Middle frontal gyrus (tissue), 1 donor: Measurements from ENCODE around the gene MED25.

Experiments used
- DNase-seq: peaks from one replicate; pipeline ENCODE4 v3.0.0-alpha.2; 2015; ENCODE audit warnings: low spot score; ENCODE audit errors: extremely low spot score

Gene MED25

DNA sequence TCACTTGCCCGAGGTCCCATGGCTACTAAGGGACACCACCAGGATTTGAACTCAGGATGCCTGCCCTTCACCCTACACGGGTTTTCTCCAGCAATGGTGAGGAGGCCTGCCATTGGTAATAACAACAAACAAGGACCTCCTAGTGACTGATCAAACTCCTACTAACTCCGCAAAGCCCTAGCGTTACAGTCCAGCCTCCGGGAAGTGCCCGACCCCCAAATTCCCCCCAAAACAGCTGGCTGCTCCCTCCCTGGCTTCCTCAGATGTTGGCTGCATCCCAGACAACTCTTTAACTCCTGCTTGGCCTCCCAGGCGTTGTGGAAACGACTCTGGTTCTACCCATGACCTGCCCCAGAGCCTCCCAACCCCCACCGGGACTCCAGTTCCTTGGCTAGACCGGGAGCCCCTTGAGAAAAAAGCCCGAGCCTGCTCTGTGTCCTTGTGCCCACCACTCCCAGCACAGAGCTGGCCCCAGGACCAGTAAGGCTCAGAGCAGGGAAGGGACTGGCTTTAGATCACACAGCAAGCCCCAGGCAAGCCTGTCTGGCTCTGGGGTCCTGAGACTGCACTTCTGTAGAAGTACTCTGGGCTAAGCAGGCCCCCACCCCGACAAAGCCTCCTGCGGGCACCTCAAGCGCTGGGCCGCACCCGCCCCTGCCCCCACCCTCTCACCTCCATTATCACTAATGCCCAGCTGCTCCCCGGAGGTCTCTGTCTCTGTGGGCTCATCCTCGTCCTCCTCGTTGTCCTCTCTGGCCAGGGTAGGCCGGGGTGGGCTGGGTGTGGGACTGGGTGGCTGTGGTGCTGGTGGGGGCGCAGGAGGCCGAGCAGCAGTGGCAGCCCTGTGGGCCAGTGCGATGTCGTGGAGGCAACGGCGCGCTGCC is 54.4 kb downstream of the MED25 start:
- no peak for DNase-seq

DNA sequence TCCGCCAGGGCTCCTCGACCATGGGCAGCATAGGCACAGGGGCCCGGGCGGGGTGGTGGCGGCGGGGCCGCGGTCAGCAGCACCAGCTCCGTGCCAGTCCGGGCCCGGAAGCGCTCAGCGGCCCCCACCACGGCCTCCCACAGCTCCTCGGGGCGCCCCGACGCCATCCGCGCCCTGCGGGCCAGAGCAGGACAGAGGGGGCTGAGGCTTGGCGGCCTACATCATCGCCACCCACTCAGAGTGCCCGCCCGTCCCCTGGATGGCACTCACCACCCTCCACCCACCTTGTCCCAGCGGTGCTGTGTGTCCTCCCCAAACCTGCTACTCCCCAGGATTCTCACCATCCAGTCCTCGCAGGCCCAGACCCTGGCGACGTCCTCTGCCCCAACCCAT is 55.0 kb downstream of the MED25 start:
- no peak for DNase-seq

DNA sequence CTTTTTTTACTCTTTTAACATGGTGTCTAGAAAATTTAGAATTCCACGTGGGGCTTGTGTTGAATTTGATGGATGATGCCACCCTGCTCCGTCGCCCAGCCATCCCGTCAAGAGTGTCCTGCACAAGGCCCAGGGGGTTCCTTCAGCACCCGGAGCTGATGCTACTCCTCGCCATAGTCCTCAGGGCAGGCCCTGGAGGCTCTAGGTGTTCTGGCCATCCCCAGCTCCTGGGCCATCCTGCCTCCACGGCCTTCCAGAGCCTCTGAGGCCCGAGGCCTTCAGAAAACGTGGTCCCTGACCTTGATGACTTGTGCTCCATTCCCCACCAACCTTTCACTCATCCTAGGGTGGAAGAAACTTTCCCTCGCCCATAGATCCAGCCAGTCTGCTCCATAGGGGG is 55.7 kb downstream of the MED25 start:
- DNase-seq: no peak

DNA sequence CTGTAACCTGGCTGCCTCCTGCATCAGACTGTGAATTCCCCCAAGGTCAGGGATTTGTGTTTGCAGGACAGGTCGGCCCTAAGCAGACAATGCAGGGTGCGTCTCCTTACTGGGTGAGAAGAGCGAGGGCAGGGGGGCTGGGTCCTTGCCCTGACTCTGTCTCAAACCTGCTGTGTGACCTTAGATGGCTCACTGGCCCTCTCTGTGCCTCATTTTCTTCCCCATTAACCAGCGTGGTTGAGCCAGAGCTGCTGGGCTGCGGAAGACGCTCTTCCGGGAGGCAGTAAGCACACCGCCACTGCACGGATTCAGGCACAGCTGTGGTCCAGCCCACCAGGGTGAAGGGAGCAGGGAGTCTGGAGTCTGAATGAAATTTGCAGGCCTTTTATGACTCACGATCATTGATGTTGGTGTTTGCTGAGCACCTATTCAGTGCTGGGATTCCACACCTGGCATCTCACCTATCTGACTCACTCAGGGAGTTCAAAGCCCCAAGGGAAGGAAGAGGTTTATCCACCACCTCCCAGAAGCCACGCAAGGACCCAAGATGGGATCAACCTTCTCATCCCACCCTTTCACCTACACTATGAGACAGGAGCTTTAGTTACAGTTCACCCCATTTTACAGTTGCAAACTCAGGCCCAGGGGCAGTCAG is 56.5 kb downstream of the MED25 start:
- no peak for DNase-seq

DNA sequence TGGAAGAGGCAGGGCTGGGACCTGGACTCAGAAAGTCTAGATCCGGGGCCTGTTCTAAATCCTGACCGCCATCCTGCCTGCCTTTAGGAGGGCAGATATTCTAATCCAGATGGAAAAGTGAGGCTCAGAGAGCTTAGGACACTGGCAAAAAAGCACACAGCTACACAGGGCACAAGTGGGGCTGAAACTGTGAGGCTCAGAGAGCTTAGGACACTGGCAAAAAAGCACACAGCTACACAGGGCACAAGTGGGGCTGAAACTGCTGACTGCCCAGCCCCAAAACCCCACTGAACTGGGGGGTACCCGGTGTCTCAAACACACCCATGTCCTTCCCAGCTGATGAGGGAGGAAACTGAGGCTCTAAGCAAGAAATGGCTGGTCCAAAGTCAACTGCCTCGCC is 57.1 kb downstream of the MED25 start:
- DNase-seq: no peak

DNA sequence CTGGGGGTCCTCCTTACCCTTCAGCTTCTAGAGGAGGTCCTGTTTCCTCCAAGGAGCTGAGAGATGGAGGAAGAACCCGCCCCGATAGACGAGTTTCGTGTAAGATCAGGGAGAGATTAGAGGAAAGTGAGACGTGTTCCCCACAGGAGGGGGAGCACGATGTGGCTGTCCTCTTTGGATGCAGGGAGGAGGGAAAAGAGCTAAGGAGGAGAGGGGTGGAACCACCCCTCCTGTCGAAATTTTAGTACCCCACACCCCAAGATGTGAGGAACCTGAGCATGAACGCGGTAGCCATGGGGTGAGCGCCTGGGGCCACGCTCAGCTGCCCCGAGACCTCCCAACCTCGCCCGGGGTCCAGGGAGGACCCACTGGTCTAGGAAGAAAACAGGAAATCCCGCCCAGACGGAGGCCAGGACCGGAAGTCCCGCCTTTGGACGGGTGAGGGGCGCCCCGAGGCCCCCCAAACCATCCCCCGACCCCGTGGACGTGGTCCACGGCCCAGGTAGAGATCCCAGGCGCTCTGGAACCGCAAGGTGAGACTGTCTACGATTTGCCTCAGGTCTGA is 57.9 kb downstream of the MED25 start:
- DNase-seq: peak; percentile 48

DNA sequence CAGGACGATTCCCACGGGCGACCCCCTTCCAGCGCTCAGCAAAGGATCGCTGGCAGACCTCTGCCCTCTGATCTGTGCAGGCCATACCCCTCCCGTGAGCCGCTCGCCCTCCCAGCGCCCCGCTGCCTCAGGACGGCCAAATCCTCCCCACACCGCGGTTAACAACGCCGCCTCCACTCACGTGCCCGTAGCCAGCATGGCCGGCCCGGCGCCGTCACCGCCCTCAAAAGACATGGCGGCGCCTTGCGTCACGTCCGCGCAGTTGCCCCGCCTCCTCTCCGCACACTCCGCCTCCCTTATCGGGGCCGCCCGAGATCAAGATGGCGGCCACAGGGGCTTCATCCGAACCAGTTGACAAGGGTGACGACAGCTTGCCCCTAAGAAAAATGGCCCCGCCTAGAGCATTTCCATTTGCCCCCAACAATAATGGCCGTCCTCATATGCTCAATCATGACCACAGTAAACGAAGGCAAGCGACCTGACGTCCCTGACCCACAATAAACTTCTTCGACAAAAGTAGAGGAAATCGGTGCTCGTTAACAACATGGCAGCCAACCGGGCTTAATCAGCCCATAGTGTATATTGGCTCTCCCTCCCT is 58.4 kb downstream of the MED25 start:
- peak; percentile 98 for DNase-seq

DNA sequence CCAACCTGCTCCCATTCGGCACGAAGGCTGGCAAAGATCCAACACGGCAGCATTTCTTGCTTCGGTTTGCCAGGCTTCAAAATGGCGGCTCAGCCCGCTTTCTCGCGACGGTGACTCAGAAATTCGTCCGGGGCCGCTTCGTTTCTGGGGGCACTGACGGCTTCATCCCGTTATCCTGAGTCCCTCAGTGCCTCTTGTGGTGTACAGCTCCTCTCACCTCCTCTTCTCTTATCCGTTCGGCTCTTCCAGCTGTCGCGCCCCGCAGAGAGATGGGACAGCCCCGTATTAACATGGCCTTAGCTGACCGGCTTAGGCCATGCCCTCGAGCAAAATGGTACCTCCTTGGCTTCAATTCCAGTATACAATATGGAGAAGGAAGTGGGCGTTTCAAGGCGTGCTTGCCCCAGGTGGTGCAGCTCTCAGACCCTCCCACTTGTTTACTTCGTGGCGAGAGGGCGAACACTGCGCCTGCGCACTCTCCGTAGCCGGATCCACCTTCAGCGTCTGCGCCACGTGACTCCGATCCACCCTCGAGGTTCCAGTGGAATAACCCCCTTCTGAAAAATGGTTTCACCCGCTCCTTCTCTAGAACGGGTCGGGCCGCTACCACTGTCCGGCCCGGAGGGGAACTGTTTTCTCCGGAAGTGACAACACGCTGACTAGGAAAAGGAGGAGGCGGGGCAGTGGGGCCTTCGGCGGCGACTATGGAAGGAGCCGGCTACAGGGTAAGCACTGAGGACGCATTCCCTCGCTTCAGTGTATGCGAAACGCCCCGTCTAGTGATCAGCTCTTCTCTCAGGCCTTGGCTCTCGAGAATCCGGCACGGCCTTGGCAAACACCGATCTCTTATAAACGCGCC is 59.2 kb downstream of the MED25 start, which contains the start of the genes AKT1S1 and TBC1D17:
TSS of gene AKT1S1 (minus strand) at position 336 of the 859 bp plus-strand sequence. CDS start 4,060 bp downstream, outside the sequence.
TSS of gene TBC1D17 (plus strand) at position 683 of the 859 bp plus-strand sequence. CDS start at position 705, 22 bp downstream.
- DNase-seq: peak; percentile 99

DNA sequence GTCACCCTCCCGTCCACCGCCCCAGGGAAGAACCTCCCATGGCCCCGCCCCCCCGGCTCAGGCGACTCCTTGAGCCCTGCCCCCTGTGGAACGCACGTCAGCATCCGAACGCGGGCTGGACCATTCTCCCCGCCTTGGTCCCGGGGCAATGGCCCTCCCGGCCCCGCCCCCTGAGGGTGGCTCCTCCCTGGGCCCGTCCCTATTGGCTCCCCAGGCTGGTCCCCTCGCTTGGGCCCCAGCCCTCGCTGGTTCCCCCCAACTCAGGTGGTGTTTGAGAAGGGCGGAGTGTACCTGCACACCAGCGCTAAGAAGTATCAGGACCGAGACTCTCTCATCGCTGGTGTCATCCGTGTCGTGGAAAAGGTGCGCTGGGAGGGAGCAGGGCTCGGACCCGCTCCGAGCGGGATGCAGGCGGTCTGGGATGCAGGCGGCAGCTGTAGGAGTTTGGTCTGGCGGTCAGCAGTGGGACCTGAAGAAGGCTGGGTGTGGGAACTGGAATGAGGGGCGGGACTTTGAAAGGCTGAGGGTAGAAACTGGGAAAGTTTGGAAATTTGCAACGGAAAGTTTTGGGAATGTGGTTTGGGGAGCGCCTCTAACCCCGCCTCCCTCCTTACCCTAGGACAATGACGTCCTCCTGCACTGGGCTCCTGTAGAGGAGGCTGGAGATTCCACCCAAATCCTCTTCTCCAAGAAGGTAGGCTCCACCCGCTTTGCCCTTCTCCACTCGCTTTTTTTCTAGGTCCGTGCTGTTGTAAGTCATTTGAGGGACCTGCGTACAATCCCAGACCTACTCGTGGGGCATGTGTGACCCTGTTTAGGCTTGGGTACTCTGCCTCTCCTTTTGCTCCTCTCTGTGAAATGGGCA is 60.0 kb downstream of the MED25 start:
- peak; percentile 83 for DNase-seq

DNA sequence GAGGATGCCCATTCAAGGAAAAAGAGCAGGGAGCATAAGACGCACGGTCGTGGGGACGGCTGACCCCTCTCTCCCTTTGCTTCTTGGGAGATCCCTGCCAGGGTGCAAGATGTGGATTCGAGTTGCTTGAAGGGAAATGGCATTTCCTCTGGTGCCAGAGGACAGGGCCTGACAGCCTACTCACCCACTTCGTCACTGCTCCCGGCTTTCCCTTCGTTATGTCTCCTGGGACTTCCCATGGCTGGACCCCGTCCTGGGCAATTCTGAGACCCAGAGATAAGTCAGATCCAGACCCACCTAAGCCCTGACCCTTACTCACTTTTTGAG is 60.6 kb downstream of the MED25 start:
- DNase-seq: no peak

DNA sequence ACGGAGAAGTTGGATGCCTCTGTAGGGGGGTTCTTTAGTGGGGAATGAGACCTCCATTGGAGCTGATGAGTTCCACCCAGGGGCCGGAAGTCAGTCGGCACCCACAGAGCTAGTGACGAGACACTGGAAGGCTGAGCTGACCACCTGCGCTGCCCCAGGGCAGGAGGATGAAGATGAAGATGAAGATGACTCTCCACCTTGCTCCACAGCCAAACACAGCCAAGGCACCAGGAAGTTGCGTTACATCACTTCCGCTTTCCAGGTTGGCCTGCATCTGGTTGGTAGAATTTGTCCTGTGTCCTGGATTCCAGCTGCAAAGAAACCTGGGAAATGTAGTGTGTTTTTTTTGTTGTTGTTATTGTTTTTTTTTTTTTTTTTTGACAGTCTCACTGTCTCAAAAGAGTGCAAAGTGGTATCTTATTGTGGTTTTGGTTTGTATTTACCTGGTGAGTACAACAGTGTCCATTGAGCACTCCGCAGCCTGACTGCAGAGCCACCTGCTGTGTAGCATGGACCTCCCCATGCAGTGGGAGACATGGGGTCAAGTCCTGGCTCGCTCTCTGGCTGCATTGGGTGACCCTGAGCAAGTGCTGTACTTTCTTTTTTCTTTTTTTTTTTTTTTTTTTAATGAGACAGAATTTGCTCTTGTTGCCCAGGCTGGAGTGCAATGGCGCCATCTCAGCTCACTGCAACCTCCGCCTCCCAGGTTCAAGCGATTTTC is 61.3 kb downstream of the MED25 start:
- DNase-seq: no peak

DNA sequence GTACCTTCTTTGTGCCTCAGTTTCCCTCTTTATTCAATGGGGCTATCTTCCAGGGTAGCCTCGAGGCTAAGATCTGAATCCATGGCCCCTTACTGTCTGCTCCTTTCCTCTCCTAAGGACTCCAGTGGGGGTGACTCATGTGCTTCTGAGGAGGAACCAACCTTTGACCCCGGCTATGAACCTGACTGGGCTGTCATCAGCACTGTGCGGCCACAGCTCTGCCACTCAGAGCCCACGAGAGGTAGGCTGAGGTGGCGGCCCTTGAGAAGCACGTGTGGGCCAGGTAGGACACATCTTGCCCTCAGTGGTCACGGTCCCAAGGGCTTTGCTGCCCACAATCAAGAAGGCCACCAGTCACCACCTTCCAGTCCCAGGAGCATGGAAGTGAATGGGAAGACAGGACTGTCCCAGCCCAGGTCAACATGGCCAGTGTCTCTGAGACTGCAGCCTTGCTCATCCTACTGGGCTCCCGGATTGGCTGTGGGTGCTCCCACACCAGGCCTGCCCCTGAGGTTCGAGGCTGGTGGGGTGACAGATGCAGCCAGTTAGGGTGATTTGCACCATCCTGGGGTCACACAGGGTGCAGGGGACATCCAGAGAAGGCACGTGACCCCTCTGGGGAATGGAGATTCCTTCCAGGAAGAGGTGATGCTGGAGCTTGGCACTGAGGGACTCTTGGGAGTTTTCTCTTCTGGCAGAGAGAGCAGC is 62.2 kb downstream of the MED25 start:
- DNase-seq: no peak

DNA sequence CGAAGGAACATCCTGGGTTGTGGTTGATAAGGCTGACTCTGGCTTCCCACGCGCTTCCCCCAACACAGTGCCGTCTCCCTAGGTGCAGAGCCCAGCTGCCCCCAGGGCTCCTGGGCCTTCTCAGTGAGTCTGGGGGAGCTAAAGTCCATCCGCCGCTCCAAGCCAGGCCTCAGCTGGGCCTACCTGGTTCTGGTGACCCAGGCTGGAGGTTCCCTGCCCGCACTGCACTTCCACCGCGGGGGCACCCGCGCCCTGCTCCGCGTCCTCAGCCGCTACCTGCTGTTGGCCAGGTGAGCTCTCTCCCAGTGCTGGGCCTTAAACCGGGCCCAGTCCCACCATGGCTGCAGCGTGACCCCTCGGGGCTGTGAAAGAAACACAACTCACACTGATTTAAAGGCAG is 63.1 kb downstream of the MED25 start:
- no peak for DNase-seq

DNA sequence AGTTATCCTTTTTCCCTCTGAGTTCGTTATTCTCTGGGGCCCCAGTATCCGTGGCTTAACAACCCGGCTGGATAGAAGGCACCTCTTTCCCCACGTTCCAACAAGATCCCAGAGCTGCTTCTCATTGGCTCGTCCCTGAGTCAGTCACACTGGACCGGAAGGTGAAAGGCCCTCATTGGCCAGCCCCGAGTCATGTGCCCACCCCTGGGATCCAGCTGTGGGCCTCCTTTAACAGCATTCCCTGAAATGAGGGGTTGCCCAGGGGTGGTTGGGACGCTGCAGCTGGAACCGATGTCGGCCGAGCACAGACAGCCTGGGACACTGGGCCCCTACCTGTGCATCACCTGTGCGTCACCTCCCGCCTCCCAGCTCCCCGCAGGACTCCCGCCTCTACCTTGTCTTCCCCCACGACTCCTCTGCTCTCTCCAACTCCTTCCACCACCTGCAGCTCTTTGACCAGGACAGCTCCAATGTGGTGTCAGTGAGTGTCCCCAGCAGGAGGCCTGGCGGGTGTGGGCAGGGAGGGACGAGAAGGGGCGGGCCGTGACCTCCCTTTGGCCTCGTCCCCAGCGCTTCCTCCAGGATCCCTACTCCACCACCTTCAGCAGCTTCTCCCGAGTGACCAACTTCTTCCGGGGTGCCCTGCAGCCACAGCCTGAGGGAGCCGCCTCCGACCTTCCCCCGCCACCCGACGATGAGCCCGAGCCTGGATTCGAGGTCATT is 63.7 kb downstream of the MED25 start:
- DNase-seq: no peak

DNA sequence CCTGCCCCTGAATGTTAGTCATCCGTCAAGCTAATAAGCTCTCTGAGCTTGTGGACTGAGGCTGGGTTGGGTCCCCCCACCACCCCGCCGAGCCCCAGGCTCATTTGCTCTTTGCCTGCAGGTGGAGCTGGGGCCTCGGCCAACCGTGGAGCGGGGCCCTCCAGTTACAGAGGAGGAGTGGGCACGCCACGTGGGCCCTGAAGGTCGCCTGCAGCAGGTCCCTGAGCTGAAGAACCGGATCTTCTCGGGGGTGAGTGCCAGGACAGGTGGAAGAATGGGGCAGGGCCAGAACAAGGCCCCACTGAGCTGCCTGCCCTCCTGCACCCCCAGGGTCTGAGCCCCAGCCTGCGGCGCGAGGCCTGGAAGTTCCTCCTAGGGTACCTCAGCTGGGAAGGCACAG is 64.6 kb downstream of the MED25 start:
- no peak for DNase-seq

DNA sequence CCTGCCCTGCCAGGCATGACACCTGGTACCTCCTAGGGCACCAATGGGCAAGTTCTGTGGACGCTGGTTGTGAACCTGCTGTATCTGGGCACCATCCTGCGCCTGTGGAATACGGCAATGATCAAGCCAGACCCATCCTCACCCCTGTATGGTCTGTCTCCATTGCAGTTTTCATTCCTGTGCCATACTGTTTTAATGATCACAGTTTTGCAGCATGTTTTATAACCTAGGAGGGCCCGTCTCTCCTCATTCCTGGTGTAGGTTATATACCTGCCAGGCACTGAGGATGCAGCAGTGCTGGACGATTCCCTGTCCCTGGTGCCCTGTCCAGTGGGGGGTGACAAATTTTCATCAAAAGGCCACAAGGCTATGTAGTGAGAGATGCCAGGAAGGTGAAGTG is 65.0 kb downstream of the MED25 start:
- DNase-seq: no peak

DNA sequence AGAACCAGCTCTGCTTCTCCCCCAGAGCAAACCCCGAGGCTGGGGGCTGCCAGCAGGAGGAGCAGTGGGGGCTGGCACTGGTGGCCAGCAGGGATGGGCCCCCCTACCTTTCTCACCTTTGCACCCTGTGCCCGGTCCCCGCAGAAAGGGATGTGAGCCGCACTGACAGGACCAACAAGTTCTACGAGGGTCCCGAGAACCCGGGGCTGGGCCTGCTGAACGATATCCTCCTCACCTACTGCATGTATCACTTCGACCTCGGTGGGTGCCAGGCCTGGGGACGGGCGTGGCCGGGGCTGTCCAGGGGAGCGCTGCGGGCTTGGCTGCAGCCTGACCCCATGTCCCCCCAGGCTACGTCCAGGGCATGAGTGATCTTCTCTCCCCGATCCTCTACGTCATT is 66.0 kb downstream of the MED25 start:
- no peak for DNase-seq

DNA sequence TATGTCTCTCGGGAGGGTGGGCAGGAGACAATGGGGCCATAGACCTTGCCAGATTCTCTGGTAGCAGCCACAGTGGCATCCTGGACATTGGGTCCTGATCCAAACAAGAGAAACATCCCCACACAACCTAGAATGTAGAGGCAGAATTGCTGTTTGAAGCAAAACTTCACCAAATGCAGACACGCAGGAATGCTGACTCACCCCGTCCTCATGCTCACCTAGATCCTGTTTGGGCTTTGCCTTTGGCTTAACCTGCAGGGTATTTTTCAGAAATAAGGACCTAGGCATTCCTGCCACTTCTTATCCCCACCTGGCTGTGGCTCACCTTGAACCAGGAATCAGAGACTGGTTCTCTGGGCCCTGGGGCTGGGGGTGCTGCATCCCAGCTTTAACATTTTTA is 66.7 kb downstream of the MED25 start:
- no peak for DNase-seq
